TTC549 (cell line): ENCODE data around the gene C2orf42.
"Not testable (repeated sequence)": the region's sequence is repeated elsewhere in the genome, so short reads cannot be mapped to it uniquely, and the experiment has no call there.

Experiments used
- FAIRE-seq: peaks from 2 replicates; lab custom pipeline; 2012; peaks lifted over from hg19 to GRCh38; lab: Jason Lieb, UNC

C2orf42 gene

GRCh38 chr2:70102323-70102905 lies 88.4 kb downstream of the C2orf42 start:
- FAIRE-seq, result not testable (repeated sequence)

- FAIRE-seq, result not testable (repeated sequence)
These were observed 89.1 kb downstream of the C2orf42 start for GRCh38 chr2:70101686-70102085.

GRCh38 chr2:70101174-70101573 lies 89.6 kb downstream of the C2orf42 start:
- no peak for FAIRE-seq
